GM10248 (cell line): ENCODE data around the gene SEC22C.

ENCODE experiments used
- CTCF ChIA-PET: fragments of 300-600 bp; sonication (Branson Sonifier 250); formaldehyde crosslinking; extraction: SDS; loops from one replicate; lab custom pipeline; 2021; ENCODE audit warnings: antibody characterized with exemption; lab: Yijun Ruan, JAX
- POLR2A ChIA-PET: fragments of 350-650 bp; sonication (Branson Sonifier 250); formaldehyde crosslinking; extraction: SDS; loops from one replicate; lab custom pipeline; 2020; ENCODE audit warnings: antibody characterized with exemption; lab: Yijun Ruan, JAX
- DNase-seq: peaks from one replicate; pipeline ENCODE4 v3.0.0; 2012; ENCODE audit errors: extremely low spot score
- TF ChIP-seq, protein P1 (sequence below): IDR thresholded peaks from 2 replicates; pipeline ENCODE4 v1.5.1; 2012; ENCODE audit warnings: mild to moderate bottlenecking, low read depth; ENCODE audit errors: extremely low read depth, missing control alignments, control extremely low read depth

The SEC22C gene

DNA sequence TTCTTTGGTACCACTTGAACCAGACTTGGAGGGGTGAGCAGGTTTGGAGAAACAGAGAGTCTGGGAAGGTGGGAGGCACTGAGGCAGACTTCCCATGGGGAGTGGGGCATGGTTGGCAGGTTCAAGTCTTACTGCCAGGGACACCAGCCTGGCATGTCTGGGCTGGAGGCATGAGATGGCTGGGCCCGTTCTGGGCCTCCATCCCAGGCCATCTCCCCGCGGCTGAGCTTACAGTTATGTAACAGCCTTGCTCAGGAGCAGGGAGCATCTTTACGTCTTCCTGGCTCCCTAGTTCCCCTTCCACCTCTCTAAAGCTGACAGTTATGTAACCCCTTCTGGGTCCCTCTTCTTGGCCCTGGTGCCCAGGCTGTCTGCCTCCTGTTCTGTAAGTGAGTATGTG is 66.9 kb downstream of the SEC22C start:
- TF ChIP-seq, protein P1, sequence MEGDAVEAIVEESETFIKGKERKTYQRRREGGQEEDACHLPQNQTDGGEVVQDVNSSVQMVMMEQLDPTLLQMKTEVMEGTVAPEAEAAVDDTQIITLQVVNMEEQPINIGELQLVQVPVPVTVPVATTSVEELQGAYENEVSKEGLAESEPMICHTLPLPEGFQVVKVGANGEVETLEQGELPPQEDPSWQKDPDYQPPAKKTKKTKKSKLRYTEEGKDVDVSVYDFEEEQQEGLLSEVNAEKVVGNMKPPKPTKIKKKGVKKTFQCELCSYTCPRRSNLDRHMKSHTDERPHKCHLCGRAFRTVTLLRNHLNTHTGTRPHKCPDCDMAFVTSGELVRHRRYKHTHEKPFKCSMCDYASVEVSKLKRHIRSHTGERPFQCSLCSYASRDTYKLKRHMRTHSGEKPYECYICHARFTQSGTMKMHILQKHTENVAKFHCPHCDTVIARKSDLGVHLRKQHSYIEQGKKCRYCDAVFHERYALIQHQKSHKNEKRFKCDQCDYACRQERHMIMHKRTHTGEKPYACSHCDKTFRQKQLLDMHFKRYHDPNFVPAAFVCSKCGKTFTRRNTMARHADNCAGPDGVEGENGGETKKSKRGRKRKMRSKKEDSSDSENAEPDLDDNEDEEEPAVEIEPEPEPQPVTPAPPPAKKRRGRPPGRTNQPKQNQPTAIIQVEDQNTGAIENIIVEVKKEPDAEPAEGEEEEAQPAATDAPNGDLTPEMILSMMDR = no peak
- ChIA-PET CTCF (interaction anchor here (2.1 kb wide), 1 partner anchor 32 kb away, joined by 7 read pairs; no protein-coding TSS in a partner anchor), POLR2A (no interaction called here)
- DNase-seq = no peak

DNA sequence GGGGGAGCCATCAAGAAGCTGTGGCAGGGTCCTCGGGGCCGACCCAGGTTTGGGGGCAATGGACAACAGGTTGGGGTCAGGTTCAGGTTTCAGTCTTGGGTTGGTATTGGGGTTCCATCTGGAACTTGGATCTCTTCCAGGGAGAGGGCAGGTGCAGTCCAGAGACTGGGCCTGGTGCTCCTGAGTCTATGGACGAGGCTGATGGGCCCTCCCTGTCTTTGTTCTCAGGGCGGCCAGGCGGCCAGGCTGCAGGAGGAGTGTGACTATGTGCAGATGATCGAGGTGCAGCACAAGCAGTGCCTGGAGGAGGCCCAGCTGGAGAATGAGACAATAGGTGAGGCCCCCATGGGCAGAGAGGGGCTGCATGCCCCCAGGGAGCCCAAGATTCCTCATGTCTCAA is 68.2 kb downstream of the SEC22C start:
- CTCF ChIA-PET = interaction anchor here (1.1 to 1.6 kb wide), 2 partner anchors 23 to 35 kb away, joined by 4 read pairs; no protein-coding TSS in a partner anchor
- TF ChIP-seq, protein P1 = no peak
- no peak for DNase-seq
- POLR2A ChIA-PET = interaction anchor here (0.6 kb wide), 1 partner anchor 190 kb away, joined by 4 read pairs; no protein-coding TSS in a partner anchor

DNA sequence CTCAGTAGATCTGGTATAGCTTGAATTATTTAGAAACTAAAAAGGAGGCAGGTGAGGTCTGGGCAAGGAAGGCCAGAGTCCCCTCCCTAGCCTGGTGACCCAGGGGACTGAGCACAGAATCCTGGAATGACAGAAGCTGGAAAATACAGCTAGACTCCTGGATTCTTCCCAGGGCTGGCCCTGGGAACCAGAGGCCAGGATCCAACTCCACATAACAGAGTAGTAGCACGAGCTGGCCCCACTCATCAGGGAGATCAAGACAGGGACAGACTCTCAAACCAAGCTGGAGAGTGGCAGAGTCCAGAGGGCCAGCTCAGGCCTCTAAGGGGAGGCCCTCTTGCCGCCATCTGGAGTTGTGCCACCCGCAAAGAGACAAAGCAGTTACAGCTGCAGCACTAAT is 68.6 kb downstream of the SEC22C start:
- no peak for DNase-seq
- CTCF ChIA-PET = interaction anchor here (1.1 to 1.6 kb wide), 2 partner anchors 24 to 35 kb away, joined by 4 read pairs; no protein-coding TSS in a partner anchor
- POLR2A ChIA-PET = no interaction called here
- TF ChIP-seq, protein P1 = no peak

DNA sequence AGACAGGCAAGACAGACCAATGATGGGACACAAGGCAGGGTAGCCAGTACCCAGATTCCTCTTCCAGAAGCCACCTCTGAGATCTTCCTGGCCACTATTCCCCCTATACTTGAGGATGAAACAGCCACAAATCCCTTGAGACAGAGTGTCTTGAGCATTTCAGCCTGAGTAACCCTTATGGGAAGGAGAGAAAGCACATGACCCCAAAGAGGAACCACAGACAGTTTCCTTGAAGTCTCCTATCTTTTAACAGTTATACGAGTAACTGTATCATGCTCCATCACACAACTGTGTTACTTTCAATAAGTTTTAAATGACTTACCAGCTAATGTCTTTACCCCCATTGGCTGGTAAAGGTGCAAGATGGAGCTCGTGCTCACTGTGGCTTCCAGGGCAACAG is 70.0 kb downstream of the SEC22C start:
- CTCF ChIA-PET = no interaction called here
- POLR2A ChIA-PET = no interaction called here
- DNase-seq = no peak
- TF ChIP-seq, protein P1 = no peak

DNA sequence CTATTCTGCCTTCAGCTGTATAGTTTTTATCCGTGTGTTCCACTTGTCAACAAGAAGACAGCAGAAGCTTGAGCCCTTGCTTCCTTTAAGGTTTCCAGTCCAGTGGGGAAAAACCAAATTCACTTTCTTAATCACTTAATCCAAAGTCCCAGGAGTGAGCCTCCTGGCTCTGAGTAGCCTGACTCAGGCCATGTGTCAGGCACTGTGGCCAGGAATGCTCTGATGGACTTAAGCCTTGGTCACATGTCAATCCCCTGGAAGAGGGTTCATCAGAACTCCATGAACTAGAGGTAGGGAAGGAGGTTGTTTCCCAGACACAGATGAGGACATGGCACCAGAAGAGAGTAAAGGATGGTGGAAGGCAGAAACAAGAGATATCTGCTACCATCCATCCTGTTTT is 70.6 kb downstream of the SEC22C start:
- TF ChIP-seq, protein P1 = no peak
- ChIA-PET CTCF (interaction anchor here (1.0 to 1.3 kb wide), 2 partner anchors 9 to 264 kb away, joined by 3 read pairs; partner anchors contain the start of gene VIPR1), POLR2A (no interaction called here)
- no peak for DNase-seq

DNA sequence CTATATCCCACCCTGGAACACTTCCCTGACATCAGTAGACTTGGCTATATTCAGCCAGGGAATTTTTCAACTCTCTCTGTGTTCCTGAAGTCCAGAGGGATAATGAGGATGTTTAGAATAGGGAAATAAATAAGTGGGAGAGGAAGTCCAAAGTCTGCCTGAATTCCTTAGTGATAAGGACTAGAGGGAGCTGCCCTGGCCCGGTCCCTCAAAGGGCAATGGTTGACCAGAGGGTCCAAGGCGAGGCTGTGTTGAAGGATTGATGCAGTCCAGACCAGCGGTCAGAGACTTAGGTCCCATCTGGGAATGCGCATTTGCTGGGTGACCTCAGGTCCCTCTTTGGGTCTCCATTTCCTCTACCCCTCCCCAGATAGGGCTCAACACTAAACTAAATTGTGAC is 71.4 kb downstream of the SEC22C start:
- ChIA-PET POLR2A (no interaction called here), CTCF (interaction anchor here (1.0 to 1.3 kb wide), 2 partner anchors 8 to 263 kb away, joined by 3 read pairs; partner anchors contain the start of gene VIPR1)
- DNase-seq = no peak
- TF ChIP-seq, protein P1 = no peak
